NOMO-1 treated with DMSO at 0.1 percent for 48 hours (cell line): Measurements from ENCODE around the gene KCTD2.
"Not testable (repeated sequence)": the region's sequence is repeated elsewhere in the genome, so short reads cannot be mapped to it uniquely, and the experiment has no call there.

Experiments
- DNase-seq: peaks from one replicate; lab custom pipeline; 2025; ENCODE audit not compliant: unreplicated experiment; lab: John Stamatoyannopoulos, UW

The KCTD2 gene

DNA sequence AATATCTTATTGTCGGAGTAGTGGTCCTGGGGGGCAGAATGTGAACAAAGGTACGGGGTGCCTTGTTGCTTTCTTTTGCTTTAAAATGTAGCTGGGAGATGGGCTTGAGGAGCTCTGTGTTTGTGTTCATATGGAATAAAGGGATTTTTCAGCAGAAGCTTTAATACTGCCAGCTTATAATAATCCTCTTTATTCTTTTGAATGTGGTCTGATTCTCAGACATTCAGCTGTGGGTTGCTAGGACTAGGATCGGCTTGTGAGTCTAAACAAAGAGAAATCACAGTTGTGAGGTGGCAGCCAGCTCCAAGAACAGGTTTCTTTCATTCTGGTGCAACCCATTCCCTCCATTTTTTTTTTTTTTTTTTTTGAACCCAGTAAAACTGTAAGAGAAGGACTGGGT is 27.3 kb upstream of the KCTD2 start:
- no peak for DNase-seq

DNA sequence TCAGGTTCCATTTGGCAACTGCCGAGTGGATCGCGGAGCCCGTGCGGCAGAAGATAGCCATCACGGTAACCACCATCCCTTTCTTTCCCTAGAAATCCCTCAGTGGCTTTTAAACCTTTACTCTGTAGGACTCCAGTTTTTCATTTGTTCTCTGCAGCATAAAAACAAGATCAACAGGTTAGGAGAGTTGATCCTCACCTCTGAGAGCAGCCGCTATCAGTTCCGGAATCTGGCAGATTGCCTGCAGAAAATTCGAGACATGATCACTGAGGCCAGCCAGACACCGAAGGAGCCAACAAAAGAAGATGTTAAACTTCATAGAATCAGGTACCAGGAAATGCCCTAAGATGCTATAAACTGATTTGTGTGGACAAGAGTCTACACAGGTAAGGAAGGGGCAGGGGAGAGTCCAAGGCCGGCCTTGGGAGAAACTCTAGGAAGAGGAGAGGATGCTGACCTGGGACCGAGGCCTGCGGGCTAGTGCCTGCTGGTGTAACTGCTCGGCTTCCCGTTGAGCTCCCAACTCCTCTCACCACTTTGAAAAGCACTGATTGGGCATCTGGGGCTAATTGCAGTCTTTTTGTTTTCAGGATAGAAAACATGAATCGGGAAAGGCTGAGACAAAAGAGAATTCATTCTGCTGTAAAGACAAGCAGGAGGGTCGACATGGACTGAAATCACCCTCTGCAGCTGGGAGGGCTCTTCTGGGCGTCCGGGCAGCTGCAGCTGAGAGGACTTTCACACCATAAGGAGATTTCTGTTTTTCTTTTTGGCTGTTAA is 26.5 kb upstream of the KCTD2 start:
- no peak for DNase-seq

DNA sequence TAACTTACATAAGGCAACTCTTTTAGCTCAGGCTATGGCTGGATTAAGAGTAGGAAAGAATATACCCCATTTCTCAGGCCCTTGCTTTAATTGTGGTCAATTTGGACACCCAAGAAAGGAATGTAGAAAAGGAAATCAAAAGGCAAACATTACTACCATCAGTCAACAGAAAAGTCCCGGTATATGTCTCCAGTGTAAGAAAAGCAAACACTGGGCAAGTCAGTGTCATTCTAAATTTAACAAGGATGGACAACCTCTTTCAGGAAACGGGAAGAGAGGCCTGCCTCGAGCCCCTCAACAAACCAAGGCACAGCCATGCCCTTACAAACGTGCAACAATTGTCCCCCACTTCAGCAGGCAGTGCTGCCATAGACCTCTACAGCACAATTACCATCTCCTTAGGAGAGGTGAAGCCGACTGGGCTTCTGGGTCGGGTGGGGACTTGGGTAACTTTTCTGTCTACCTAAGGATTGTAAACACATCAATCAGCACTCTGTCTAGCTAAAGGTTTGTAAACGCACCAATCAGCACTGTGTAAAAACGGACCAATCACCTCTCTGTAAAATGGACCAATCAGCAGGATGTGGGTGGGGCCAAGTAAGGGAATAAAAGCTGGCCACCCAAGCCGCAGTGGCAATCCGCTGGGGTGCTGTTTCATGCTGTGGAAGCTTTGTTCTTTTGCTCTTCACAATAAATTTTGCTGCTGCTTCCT is 22.2 kb upstream of the KCTD2 start:
- peak; percentile 17 for DNase-seq

DNA sequence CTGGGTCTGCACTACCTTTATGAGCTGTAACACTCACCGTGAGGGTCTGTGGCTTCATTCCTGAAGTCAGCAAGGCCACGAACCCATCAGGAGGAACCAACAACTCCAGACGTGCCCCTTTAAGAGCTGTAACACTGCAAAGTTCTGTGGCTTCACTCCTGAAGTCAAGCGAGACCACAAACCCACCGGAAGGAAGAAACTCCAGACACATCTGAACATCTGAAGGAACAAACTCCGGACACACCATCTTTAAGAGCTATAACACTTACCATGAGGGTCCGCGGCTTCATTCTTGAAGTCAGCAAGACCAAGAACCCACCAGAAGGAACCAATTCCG is 21.7 kb upstream of the KCTD2 start:
- DNase-seq, result peak; percentile 17

DNA sequence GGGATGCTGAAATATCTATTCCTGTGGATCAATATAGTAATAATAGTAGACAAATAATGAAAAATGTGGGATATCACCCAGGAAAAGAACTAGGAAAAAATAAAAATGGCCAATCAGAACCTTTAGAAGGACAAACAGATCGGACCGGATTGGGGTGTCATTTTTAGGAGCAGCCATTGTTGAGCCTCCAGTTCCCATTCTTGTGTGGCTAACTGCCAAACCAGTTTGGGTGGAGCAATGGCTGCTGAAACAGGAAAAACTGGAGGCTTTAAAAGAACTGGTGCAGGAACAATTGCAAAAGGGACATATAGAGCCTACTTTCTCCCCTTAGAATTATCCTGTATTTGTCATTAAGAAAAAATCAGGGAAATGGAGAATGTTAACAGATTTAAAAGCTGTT is 20.4 kb upstream of the KCTD2 start:
- DNase-seq, result not testable (repeated sequence)

DNA sequence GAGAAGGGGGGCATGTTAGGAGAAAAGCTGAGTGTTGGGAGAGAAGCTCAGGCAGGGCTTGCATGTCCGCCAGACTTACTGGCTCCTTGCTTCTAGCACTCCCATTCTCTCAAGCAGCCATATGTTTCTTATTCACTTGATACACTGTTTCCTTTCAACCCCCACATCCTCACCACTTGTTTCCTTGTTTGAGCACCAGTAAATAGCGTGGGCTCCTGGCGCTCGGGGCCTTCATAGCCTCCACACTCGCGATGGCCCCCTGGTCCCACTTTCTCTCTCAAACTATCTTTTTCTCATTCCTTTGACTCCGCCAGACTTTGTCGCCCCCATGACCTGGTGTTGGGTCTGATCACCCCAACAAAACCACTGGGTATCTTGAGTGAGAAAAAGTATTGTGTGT is 16.9 kb upstream of the KCTD2 start:
- DNase-seq, result no peak

DNA sequence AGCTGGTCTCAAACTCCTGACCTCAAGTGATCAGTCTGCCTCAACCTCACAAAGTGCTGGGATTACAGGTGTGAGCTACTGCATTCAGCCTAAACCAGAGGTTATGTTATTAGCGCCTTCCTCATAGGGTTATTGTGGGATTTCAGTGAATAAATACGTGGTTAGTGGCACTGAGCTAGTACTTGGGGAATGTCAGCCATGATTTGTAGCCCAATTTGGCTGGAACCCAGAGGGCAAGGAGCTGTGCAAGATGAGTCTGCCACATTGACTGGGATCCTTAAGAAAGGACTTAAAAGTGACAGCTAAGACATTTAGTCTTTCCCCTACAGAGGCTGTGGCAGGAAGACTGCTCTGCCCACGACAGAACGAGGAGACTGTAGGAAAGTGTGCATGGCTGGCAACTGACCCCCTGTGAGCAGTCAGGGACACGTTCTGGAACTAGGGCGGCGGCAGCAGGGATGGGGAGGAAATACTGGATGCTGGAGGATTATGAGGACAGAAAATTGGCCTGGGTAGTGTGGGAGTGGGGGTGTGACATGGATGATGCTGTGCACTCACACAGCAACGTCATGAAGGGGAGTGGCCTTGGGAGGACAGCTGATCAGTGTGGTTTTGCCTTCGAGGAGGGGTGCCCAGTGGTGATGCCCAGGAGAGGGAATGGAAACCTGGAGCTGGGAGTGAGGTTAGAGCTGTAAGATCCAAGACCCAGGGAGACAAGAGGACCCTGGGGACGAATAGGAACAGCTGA is 14.9 kb upstream of the KCTD2 start:
- DNase-seq, result no peak

DNA sequence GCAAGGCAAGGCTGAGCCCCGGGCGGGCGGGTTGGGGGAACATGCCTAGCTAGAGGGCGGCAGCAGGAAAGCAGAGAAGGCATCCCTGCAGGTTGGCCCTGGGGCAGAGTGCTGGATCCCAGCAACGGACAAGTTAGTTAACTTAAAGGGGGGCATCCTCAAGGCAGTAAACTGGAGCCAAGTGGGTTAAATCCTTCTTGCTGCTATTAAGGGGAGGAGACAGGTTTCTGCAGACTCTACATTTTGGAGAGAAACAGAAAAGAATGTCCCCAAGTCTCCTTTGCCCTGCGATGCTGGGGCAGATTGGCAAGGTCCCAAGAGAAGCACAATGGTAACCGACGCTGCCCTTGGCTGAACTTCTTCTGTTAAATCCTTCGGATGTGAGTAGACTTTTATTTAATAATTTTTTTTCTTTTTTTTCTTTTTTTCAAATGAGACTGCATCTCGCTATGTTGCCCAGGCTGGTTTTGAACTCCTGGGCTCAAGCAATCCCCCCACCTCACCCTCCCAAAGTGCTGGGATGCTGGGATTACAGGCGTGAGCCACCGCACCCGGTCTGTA is 14.2 kb upstream of the KCTD2 start:
- no peak for DNase-seq

DNA sequence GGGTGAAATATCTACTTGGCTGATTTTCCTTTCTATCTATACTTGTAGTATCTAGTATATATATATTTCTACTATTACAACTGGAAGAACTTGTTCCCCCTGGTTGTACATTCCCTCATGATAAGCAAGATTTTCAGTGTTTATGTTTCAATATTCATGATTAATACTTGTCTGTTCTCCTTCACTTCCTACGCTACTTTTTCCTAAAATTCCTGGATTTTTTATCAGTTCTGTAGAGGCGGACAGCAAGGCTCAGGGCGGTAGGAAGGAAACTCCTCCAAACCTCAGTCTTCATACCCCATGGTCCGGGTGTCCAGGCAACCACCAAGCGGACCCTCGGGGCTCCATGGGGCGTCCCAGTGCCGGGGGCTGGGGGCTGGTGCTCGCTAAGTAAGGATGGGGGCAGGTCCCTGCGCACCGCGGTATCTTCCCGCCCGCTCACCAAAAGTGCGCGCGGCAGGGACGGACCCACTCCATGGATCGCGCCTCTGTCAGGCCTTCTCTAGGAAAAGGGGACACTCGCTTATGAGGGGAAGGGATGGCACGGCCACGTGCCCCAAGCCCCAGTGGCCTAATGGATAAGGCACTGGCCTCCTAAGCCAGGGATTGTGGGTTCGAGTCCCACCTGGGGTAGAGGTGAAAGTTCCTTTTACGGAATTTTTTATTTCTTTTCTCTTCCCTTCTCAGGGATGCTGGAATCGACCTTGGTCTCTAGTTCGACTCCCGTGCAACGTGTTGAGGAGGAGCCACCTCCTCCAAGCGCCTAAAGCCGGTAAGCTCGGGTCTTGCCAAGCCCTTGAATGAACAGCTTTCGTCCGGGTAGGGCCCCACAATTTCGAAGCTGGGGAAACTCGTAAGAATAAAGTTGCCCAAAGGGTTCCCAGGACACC is 13.4 kb upstream of the KCTD2 start:
- peak; percentile 50 for DNase-seq

DNA sequence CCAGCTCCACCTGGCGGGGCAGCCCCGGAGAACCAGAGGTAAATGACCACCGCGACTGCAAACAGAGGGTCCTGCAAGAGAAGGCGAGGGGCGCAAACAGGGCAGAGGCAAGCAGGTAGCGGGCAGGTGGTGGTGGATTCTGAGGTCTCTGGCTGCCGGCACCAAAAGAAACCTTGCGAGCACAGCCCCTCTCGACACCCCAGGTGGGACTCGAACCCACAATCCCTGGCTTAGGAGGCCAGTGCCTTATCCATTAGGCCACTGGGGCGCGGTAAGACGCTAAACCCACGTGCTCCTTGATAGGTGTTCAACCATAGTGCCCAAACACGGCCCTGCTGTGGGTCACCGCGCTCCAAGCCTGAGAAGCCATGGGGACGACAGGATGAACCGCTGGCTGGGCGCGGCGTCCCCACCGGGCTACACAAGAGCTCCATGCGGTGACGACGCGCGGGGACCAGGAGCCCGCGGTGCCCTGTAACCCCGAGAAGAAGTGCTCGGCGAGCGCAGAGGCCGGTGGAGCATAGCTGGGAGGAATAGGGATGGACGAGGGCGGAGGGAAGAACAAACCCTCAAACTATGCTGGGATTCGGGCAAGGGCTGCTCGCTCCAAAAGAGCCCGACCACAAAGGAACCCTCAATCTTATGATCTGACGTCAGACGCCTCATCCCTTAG is 12.7 kb upstream of the KCTD2 start:
- peak; percentile 87 for DNase-seq

DNA sequence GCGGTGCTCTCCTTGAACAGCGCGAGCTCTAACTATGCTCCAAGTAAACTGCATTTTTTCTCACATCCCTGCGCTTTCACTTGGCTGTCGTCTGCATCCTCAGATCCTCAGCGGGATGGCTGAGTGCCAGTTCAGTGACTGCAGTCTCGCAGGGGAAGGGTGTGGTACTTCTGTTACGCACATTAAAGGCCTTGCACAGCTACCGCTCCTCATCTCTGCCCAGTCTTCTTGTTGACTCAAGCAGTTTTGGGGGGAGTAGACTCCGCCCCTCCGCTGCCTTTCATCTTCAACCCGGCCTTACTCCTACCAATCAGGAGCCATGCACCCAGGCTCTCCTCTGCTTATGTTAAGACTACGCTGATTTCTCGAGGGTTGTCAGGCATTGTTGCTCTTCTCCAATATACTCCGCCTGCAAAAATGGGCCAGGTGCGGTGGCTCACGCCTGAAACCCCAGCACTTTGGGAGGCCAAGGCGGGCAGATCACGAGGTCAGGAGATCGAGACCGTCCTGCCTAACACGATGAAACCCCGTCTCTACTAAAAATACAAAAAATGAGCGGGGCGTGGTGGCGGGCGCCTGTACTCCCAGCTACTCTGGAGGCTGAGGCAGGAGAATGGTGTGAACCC is 10.3 kb upstream of the KCTD2 start:
- DNase-seq, result no peak

DNA sequence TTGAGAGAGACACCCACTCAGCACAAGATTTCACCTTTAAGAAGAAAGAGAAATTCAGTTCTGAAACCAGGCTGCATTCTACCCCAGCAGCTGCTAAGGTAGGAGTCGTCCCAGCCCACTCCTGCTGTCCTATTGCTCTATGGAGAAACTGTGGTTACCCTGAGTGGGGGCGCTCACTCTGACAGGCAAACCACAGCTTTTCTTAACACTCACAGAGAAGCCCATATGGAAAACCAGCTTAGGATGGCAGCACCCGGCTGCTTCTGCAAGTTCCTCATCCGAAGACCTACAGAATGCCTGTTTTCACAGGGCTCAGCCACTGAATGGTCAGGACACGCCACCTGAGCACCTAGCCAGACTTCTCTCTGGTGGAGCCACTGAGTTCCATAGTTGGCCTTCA is 7.8 kb upstream of the KCTD2 start:
- no peak for DNase-seq

DNA sequence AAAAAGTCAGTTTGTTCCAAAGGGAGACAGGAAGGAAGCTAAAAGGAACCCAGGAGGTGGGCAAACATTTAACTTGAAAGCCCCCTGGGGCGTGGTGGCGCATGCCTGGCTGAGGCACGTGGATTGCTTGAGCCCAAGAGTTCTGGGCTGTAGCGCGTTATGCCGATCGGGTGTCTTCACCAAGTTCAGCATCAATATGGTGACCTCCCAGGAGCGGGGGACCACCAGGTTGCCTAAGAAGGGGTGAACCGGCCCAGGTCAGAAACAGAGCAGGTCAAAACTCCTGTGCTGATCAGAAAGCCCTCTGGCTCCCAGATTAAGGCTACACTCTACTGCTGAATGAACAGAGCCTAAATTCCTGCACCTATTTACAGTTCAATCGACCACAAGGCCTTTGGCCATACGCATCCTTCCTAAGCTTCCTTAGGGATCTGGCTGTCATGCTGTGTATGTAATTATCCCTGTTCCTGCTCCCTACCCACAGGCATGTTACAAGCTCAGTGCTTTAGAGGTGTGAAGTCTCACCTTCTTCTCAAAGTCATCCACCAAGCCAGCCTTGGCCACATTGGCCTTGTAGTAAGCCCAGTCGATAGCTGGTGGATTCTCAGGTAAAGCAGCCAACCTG is 5.3 kb upstream of the KCTD2 start:
- DNase-seq, result no peak

DNA sequence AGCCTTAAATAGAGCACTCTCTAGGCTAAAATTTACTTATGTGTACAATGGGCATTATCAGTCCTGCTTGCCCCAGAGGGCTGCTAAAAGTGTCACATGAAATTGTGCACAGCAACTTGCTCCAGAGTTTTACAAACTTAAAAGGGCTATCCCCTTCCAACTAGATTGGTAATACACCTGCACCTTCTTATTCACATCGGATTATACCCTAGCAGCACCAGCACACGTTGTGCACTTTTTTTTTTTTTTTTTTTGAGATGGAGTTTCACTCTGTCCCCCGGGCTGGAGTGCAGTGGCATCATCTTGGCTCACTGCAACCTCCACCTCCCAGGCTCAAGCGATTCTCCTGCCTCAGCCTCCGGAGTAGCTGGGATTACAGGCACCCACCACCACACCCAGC is 3.2 kb upstream of the KCTD2 start:
- not testable (repeated sequence) for DNase-seq

DNA sequence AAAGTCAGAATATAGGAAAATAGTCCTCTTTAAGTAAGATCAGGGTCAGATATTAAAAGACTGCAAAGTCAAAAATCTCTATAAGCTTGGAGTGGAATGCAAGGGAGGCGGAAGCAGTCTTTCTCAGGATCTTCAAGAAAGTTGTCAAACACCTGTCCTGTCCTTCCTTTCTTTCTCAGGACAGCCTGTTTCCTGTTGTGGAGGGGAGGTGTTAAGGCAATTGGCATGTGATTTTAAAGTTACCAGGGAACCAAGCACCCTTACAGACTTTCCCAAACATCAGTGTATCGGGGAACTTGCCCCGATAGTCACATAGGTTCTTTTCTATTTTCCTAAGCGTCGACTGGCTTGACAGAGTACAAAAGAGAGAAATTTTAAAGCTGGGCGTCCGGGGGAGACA is 2.3 kb upstream of the KCTD2 start:
- DNase-seq, result no peak

DNA sequence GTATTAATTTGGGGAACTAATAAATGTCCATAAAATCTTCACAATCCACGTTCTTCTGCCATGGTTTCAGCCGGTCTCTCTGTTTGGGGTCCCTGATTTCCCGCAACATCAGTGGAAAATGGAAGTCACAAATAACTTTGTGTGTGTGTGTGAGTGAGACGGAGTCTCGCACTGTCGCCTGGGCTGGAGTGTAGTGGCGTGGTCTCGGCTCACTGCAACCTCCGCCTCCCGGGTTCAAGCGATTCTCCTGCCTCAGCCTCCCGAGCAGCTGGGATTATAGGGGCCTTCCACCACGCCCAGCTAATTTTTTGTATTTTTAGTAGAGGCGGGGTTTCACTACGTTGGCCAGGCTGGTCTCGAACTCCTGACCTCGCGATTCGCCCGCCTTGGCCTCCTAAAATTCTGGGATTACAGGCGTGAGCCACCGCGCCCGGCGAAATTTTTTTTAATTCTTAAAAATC is 1.0 kb upstream of the KCTD2 start:
- not testable (repeated sequence) for DNase-seq

DNA sequence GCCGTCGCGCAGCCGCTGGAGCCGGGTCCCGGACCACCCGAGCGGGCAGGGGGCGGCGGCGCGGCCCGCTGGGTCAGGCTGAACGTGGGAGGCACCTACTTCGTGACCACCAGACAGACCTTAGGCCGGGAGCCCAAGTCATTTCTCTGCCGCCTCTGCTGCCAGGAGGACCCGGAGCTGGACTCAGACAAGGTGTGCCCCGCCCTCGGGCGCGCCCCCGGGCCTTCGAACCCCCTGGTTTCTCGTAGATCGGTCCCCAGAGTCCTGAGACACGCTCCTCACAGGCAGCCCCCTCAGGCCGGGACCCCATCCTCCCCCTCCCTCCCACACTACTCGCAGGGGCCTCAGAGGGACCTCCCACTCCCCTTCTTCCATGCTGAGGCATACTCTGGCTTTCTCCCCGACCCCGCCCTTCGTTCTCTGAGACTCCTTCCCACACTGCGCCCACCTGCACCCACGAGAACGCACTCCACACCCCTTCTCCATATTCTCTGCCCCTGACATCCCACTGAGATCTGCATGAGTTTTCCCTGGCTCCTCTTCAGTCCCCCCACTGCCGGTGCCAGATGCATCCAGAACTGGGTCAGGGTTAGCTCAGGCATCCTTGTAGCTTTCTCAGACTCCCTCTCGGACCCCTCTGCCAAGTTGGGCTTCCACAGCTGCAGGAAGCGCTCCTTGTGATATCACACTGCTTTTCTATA is 523 bp downstream of the KCTD2 start:
- DNase-seq, result no peak

DNA sequence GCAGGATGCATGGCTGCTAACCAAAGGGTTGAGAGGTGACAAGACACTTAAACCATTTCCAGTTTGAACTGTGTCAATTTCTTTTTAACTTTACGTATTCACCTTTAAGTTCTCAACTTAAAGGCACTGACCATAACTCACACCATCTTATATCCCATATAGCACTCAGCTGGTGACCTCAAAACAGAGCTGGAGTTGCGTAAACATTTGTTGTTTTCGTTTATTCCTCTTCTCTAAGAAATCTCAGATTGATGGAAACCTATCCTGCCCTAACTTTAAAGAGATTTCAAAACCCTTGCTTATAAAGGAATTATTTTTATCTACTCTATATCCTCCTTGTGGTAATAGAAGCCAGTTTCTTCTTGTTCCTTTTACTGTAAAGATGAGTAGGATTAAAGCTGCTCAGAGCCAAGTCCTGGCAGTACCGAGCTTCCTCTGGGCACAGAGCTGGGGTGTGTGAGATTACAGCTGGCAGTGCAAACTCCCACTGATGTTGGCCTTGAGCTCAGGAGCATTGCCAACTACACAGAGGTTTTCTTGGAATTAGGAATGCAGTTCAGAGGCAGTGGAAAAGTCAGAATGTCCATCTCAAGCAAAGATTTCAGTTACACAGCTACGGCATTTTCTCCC is 1.3 kb downstream of the KCTD2 start:
- peak; percentile 8 for DNase-seq
